ENCODE measurements around the gene DOCK1.

DOCK1 gene

DNA sequence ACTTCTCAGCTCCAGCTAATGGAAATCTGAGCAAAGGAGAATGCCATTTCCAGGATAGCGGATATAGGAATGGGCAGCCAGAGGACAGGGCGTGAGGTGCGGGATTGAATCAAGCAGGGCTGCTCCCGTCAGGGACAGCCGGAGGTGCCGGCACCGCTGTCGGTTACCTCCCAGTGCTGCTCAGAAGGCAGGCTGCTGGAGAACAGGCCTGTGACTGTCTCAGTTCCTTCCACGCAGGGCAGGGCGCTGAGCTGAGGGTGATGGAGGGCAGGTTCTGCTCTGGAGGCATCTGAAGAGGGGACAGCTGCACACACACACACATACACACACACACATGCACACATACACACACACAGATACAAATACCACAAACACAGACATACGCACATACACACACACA lies 111.1 kb downstream of the DOCK1 start:
- no peak for DNase-seq (ENCODE audit: low read depth in 2 of 2)
- TF ChIP-seq, protein P1, sequence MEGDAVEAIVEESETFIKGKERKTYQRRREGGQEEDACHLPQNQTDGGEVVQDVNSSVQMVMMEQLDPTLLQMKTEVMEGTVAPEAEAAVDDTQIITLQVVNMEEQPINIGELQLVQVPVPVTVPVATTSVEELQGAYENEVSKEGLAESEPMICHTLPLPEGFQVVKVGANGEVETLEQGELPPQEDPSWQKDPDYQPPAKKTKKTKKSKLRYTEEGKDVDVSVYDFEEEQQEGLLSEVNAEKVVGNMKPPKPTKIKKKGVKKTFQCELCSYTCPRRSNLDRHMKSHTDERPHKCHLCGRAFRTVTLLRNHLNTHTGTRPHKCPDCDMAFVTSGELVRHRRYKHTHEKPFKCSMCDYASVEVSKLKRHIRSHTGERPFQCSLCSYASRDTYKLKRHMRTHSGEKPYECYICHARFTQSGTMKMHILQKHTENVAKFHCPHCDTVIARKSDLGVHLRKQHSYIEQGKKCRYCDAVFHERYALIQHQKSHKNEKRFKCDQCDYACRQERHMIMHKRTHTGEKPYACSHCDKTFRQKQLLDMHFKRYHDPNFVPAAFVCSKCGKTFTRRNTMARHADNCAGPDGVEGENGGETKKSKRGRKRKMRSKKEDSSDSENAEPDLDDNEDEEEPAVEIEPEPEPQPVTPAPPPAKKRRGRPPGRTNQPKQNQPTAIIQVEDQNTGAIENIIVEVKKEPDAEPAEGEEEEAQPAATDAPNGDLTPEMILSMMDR (IDR thresholded peaks at IDR 0.05; ENCODE audit: low read depth, low read length), result no peak

GRCh38 chr10:127017541-127018297 lies 112.5 kb downstream of the DOCK1 start:
- H3K4me3 ChIP-seq (replicated peaks in 1 of 2; ENCODE audit: low read depth in 2 of 2, low read length in 2 of 2), result no peak overlapping the region
- TF ChIP-seq, protein P1 (IDR thresholded peaks at IDR 0.05; ENCODE audit: low read depth, low read length), result no peak
- no peak for DNase-seq (ENCODE audit: low read depth in 2 of 2)

More for the DNA sequence above, 111.1 kb downstream of the DOCK1 start:
- no peak overlapping the region for H3K4me3 ChIP-seq (replicated peaks in 1 of 2; ENCODE audit: low read depth in 2 of 2, low read length in 2 of 2)

GRCh38 chr10:127018298-127018650 lies 113.0 kb downstream of the DOCK1 start:
- no peak for DNase-seq (ENCODE audit: low read depth in 2 of 2)
- H3K4me3 ChIP-seq (replicated peaks in 1 of 2; ENCODE audit: low read depth in 2 of 2, low read length in 2 of 2), result no peak overlapping the region
- TF ChIP-seq, protein P1 (IDR thresholded peaks at IDR 0.05; ENCODE audit: low read depth, low read length), result no peak

- TF ChIP-seq, protein P1 (IDR thresholded peaks at IDR 0.05; ENCODE audit: low read depth, low read length), result no peak
- no peak overlapping the region for H3K4me3 ChIP-seq (replicated peaks in 1 of 2; ENCODE audit: low read depth in 2 of 2, low read length in 2 of 2)
- DNase-seq (ENCODE audit: low read depth in 2 of 2), result no peak
Measured at GRCh38 chr10:127018766-127019165, 113.5 kb downstream of the DOCK1 start.

GRCh38 chr10:127020260-127020659 lies 115.0 kb downstream of the DOCK1 start:
- no peak for DNase-seq (ENCODE audit: low read depth in 2 of 2)

GRCh38 chr10:127021801-127022200 lies 116.6 kb downstream of the DOCK1 start:
- no peak overlapping the region for H3K4me3 ChIP-seq (replicated peaks in 1 of 2; ENCODE audit: low read depth in 2 of 2, low read length in 2 of 2)
- TF ChIP-seq, protein P1 (IDR thresholded peaks at IDR 0.05; ENCODE audit: low read depth, low read length), result no peak
- DNase-seq (ENCODE audit: low read depth in 2 of 2), result no peak

More at GRCh38 chr10:127020260-127020659, 115.0 kb downstream of the DOCK1 start:
- TF ChIP-seq, protein P1 (IDR thresholded peaks at IDR 0.05; ENCODE audit: low read depth, low read length), result no peak
- no peak overlapping the region for H3K4me3 ChIP-seq (replicated peaks in 1 of 2; ENCODE audit: low read depth in 2 of 2, low read length in 2 of 2)
